B cell (primary cell): Measurements from ENCODE around the gene DKKL1. TPM values are rescaled to one million over a fixed set of nuclear protein-coding genes. Genes with fewer than 3 reads are reported as not detected.

ENCODE experiments used
- ATAC-seq: fragments of 200-7000 bp; cut with Tn5 transposase; one replicate; pipeline ENCODE4 v1.10.0; 2021; ENCODE audit warnings: low read depth, mild to moderate bottlenecking, moderate number of reproducible peaks, moderate library complexity
- CTCF ChIA-PET: fragments of 350-600 bp; sonication (Branson Sonifier 250); formaldehyde crosslinking; loops from one replicate; lab custom pipeline; 2021; ENCODE audit warnings: antibody characterized with exemption, inconsistent platforms; lab: Charles Lee
- POLR2A ChIA-PET: fragments of 350-600 bp; sonication (Branson Sonifier 250); formaldehyde crosslinking; loops from one replicate; lab custom pipeline; 2021; ENCODE audit warnings: antibody characterized with exemption; lab: Charles Lee
- DNase-seq: peaks from one replicate; pipeline ENCODE4 v3.0.0; 2013
- H2AFZ ChIP-seq: 2 replicates; pipeline ENCODE4 v1.6.1; 2012; ENCODE audit warnings: mild to moderate bottlenecking, low read depth, low read length; ENCODE audit not compliant: insufficient read depth, poor library complexity, severe bottlenecking
- H3K27ac ChIP-seq, 2 donors: 1 replicate in 1 of 2; 2 replicates in 1 of 2; pipeline ENCODE4 v1.5.1; 2012 to 2013; ENCODE audit warnings: low read length in 2 of 2, mild to moderate bottlenecking in 2 of 2, moderate library complexity in 1 of 2
- H3K27me3 ChIP-seq, 4 experiments: fragments of 200-600 bp in 1 of 4; sonication (generic) in 1 of 4; replicated peaks in 1 of 4; 1 replicate in 2 of 4; 2 replicates in 2 of 4; pipeline versions ENCODE4 v1.6.1 to v1.7.0; 2013 to 2016; ENCODE audit warnings: low read length in 3 of 4, mild to moderate bottlenecking in 2 of 4, mixed read lengths in 1 of 4, moderate library complexity in 1 of 4; ENCODE audit not compliant: insufficient read depth in 4 of 4, control insufficient read depth in 3 of 4; ENCODE audit errors: control extremely low read depth in 1 of 4
- H3K36me3 ChIP-seq, 2 experiments: replicated peaks in 1 of 2; 1 replicate in 1 of 2; 2 replicates in 1 of 2; pipeline versions ENCODE4 v1.6.1 to v1.7.1; 2013; ENCODE audit warnings: low read length in 1 of 2; ENCODE audit not compliant: insufficient read depth in 2 of 2, control insufficient read depth in 1 of 2; ENCODE audit errors: control extremely low read depth in 1 of 2, extremely low read depth in 1 of 2
- H3K4me1 ChIP-seq, 2 donors: fragments of 200-600 bp in 1 of 2; sonication (generic) in 1 of 2; 1 replicate in 1 of 2; 2 replicates in 1 of 2; pipeline versions ENCODE4 v1.5.1 to v1.6.1; 2013 to 2017; ENCODE audit warnings: low read length in 2 of 2; ENCODE audit not compliant: control insufficient read depth in 2 of 2, insufficient read depth in 2 of 2
- H3K4me2 ChIP-seq: replicated peaks from 2 replicates; pipeline ENCODE3; 2012; ENCODE audit warnings: mild to moderate bottlenecking, low read depth, low read length; ENCODE audit not compliant: poor library complexity, severe bottlenecking
- H3K4me3 ChIP-seq, 5 experiments: fragments of 200-600 bp in 1 of 5; sonication (generic) in 1 of 5; 1 replicate in 3 of 5; 2 replicates in 2 of 5; pipeline versions ENCODE4 v1.5.1 to v1.7.0; 2011 to 2016; ENCODE audit warnings: low read length in 4 of 5, mild to moderate bottlenecking in 4 of 5, low read depth in 2 of 5, control low read depth in 1 of 5, moderate library complexity in 1 of 5; ENCODE audit not compliant: insufficient read depth in 1 of 5; ENCODE audit errors: control extremely low read depth in 1 of 5, extremely low read depth in 1 of 5
- H3K79me2 ChIP-seq: fragments of 200-600 bp; sonication (generic); one replicate; pipeline ENCODE4 v1.6.0; 2016; ENCODE audit warnings: low read length; ENCODE audit not compliant: control insufficient read depth, insufficient read depth
- H3K9ac ChIP-seq: fragments of 200-600 bp; sonication (generic); 2 replicates; pipeline ENCODE4 v1.6.1; 2017; ENCODE audit warnings: mild to moderate bottlenecking, low read length, moderate library complexity
- H3K9me3 ChIP-seq, 3 donors: one replicate each; pipeline versions ENCODE4 v1.6.1 to v1.7.1; 2013; ENCODE audit warnings: low read length in 2 of 3; ENCODE audit not compliant: control insufficient read depth in 2 of 3, insufficient read depth in 1 of 3; ENCODE audit errors: control extremely low read depth in 1 of 3
- H4K20me1 ChIP-seq: 2 replicates; pipeline ENCODE4 v1.6.0; 2012; ENCODE audit warnings: mild to moderate bottlenecking, low read length; ENCODE audit not compliant: insufficient read depth, control insufficient read depth, poor library complexity, severe bottlenecking
- H3K27ac Mint-ChIP-seq: one replicate; pipeline ENCODE4 v1.8.0; 2021; ENCODE audit warnings: mixed read lengths
- H3K27me3 Mint-ChIP-seq: one replicate; pipeline ENCODE4 v1.8.0; 2021; ENCODE audit warnings: mixed read lengths
- H3K4me1 Mint-ChIP-seq: one replicate; pipeline ENCODE4 v1.8.0; 2021; ENCODE audit warnings: mixed read lengths
- H3K4me3 Mint-ChIP-seq: one replicate; pipeline ENCODE4 v1.8.0; 2021; ENCODE audit warnings: mixed read lengths
- H3K9me3 Mint-ChIP-seq: one replicate; pipeline ENCODE4 v1.8.0; 2022; ENCODE audit warnings: mixed read lengths; ENCODE audit not compliant: insufficient read depth
- EZH2 ChIP-seq: IDR thresholded peaks from 2 replicates; pipeline ENCODE4 v1.6.1; 2012; ENCODE audit warnings: borderline replicate concordance, low read depth, mild to moderate bottlenecking, moderate library complexity, low read length; ENCODE audit not compliant: insufficient read depth, poor library complexity, severe bottlenecking
- WGBS: methylation state at CpG from one replicate; pipeline ENCODE4 v1.1.5; 2013; ENCODE audit warnings: missing lambda C conversion rate; ENCODE audit not compliant: insufficient coverage; 5-methylcytosine and 5-hydroxymethylcytosine counted together
- intact Hi-C: fragments of 100-400 bp; cut with micrococcal nuclease; formaldehyde crosslinking; loops from one replicate; pipeline ENCODE4 v1.10.0; 2022
- polyA plus RNA-seq: library from polyadenylated mRNA; depleted of rRNA; stranded (reverse); fragments of >200 nt; gene quantifications from 2 replicates; pipeline ENCODE4 v1.2.3, GENCODE V29; 2012
- total RNA-seq, 2 donors: library from RNA; stranded (reverse); fragments of 120-200 nt in 1 of 2; gene quantifications; 1 replicate in 1 of 2; 2 replicates in 1 of 2; pipeline versions ENCODE4 v1.2.3 to v1.2.4, GENCODE V29; 2013 to 2022
- TF ChIP-seq, protein P1 (sequence below): fragments of 200-600 bp; IDR thresholded peaks from one replicate; pipeline ENCODE4 v1.8.0; 2022; ENCODE audit warnings: antibody characterized with exemption, mild to moderate bottlenecking

The DKKL1 gene
- total and polyA plus RNA-seq, 2 donors (not counting 1 experiment from before 2014, with no cell fraction given) = 1.2 to 1.6 TPM

- H3K36me3 ChIP-seq = no peaks in the 10 kb centered on the region
- peak; percentile 59 for ATAC-seq
- CTCF ChIA-PET = interaction anchor here (0.6 to 5.9 kb wide), 56 partner anchors 9 to 288 kb away, joined by 3 to 54 read pairs (median 6); partner anchors contain the start of genes ALDH16A1, CD37, FLT3LG and GFY
- H3K9me3 ChIP-seq = peaks cover 0 to 6% (median 0%) of the 10 kb centered on the region in 3 donors
- POLR2A ChIA-PET = interaction anchor here (0.6 to 2.9 kb wide), 14 partner anchors 11 to 308 kb away, joined by 3 to 18 read pairs (median 4); partner anchors contain the start of genes CD37, FLT3LG and TEAD2
- peak overlapping the region; percentile 79 for H3K27ac Mint-ChIP-seq
- no peaks in the 10 kb centered on the region for H3K79me2 ChIP-seq
- peak overlapping the region; percentile 44 for H3K4me3 Mint-ChIP-seq
- TF ChIP-seq, protein P1, sequence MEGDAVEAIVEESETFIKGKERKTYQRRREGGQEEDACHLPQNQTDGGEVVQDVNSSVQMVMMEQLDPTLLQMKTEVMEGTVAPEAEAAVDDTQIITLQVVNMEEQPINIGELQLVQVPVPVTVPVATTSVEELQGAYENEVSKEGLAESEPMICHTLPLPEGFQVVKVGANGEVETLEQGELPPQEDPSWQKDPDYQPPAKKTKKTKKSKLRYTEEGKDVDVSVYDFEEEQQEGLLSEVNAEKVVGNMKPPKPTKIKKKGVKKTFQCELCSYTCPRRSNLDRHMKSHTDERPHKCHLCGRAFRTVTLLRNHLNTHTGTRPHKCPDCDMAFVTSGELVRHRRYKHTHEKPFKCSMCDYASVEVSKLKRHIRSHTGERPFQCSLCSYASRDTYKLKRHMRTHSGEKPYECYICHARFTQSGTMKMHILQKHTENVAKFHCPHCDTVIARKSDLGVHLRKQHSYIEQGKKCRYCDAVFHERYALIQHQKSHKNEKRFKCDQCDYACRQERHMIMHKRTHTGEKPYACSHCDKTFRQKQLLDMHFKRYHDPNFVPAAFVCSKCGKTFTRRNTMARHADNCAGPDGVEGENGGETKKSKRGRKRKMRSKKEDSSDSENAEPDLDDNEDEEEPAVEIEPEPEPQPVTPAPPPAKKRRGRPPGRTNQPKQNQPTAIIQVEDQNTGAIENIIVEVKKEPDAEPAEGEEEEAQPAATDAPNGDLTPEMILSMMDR = peak; percentile 87
- no peak for TF ChIP-seq EZH2
- H3K4me3 ChIP-seq = no peak overlapping the region
- H3K27ac ChIP-seq = peak overlapping the region; percentile 61 to 65
- H2AFZ ChIP-seq = peak overlapping the region; percentile 67
- WGBS = 31% methylated on average over 10 of the region's 14 CpGs
- DNase-seq = peak; percentile 86
- H3K4me1 ChIP-seq = peaks cover 21 to 46% of the 10 kb centered on the region in 2 donors
- no peaks in the 10 kb centered on the region for H3K9me3 Mint-ChIP-seq
- intact Hi-C loops = loop anchor here (1.0 to 5.0 kb wide), 8 partner anchors 28 to 164 kb away; partner anchors contain the start of genes CD37, DKKL1 and GFY
- no peaks in the 10 kb centered on the region for H3K27me3 Mint-ChIP-seq
- H3K9ac ChIP-seq = peak overlapping the region; percentile 30
- H3K27me3 ChIP-seq = no peaks in the 10 kb centered on the region
- no peaks in the 10 kb centered on the region for H4K20me1 ChIP-seq
- peaks cover 41% of the 10 kb centered on the region for H3K4me1 Mint-ChIP-seq
- H3K4me2 ChIP-seq = peak overlapping the region; percentile 62
These were observed 28.1 kb downstream of the DKKL1 start for GRCh38 chr19:49391581-49392399.
